NOMO-1 treated with dmso at 0.1 percent for 144 hours (cell line): ENCODE results near the gene RASL10B.
"Not testable (repeated sequence)": the region's sequence is repeated elsewhere in the genome, so short reads cannot be mapped to it uniquely, and the experiment has no call there.

ENCODE experiments used
- DNase-seq: peaks from one replicate; lab custom pipeline; 2025; ENCODE audit not compliant: unreplicated experiment; lab: John Stamatoyannopoulos, UW

RASL10B gene

GRCh38 chr17:35731239-35731916 lies at the start of gene RASL10B:
Gene RASL10B, plus strand, starts transcription at chr17:35731639. Its CDS starts 3,546 bp downstream, at chr17:35735185.
- no peak for DNase-seq

GRCh38 chr17:35683591-35683990 lies 47.8 kb upstream of the RASL10B start:
- DNase-seq, result peak; percentile 21

GRCh38 chr17:35684055-35684802 lies 47.2 kb upstream of the RASL10B start:
- DNase-seq, result no peak

- no peak for DNase-seq
Measured at GRCh38 chr17:35692512-35693210, 38.8 kb upstream of the RASL10B start.

GRCh38 chr17:35693662-35694061 lies 37.8 kb upstream of the RASL10B start:
- no peak for DNase-seq

- no peak for DNase-seq
Measured at GRCh38 chr17:35694906-35695305, 36.5 kb upstream of the RASL10B start.

GRCh38 chr17:35695613-35696012 lies 35.8 kb upstream of the RASL10B start:
- DNase-seq, result no peak

- no peak for DNase-seq
Measured at GRCh38 chr17:35698800-35699199, 32.6 kb upstream of the RASL10B start.

GRCh38 chr17:35700150-35700549 lies 31.3 kb upstream of the RASL10B start:
- no peak for DNase-seq

GRCh38 chr17:35701491-35701890 lies 29.9 kb upstream of the RASL10B start:
- DNase-seq, result no peak

GRCh38 chr17:35703308-35703707 lies 28.1 kb upstream of the RASL10B start:
- DNase-seq, result not testable (repeated sequence)

GRCh38 chr17:35705230-35705629 lies 26.2 kb upstream of the RASL10B start:
- DNase-seq, result no peak

GRCh38 chr17:35705705-35706104 lies 25.7 kb upstream of the RASL10B start:
- no peak for DNase-seq

- no peak for DNase-seq
Measured at GRCh38 chr17:35708149-35708548, 23.3 kb upstream of the RASL10B start.

- DNase-seq, result no peak
Measured at GRCh38 chr17:35708951-35709350, 22.5 kb upstream of the RASL10B start.

- no peak for DNase-seq
Measured at GRCh38 chr17:35709874-35710273, 21.6 kb upstream of the RASL10B start.

GRCh38 chr17:35710950-35711349 lies 20.5 kb upstream of the RASL10B start:
- no peak for DNase-seq

GRCh38 chr17:35713069-35713728 lies 18.2 kb upstream of the RASL10B start:
- no peak for DNase-seq

- no peak for DNase-seq
Measured at GRCh38 chr17:35714988-35715387, 16.5 kb upstream of the RASL10B start.

GRCh38 chr17:35715416-35715815 lies 16.0 kb upstream of the RASL10B start:
- no peak for DNase-seq

GRCh38 chr17:35716173-35716572 lies 15.3 kb upstream of the RASL10B start:
- DNase-seq, result no peak
